Tongue (tissue), 2 donors: ENCODE measurements around the gene LDLRAP1. TPM values are rescaled to one million over a fixed set of nuclear protein-coding genes. Genes with fewer than 3 reads are reported as not detected.
A peak's percentile ranks its signal among the peaks of the same experiment; 100 is the strongest.
"Not testable (repeated sequence)": the region's sequence is repeated elsewhere in the genome, so short reads cannot be mapped to it uniquely, and the experiment has no call there.

Experiments
- DNase-seq: peaks from one replicate; pipeline ENCODE4 v3.0.0-alpha.2; 2015
- total RNA-seq: library from RNA; depleted of rRNA; stranded (reverse); fragments of >200 nt; gene quantifications from one replicate; pipeline ENCODE4 v1.2.3, GENCODE V29; 2014

The LDLRAP1 gene
- total RNA-seq, 1 donor from 2014 or later = 10.8 TPM

DNA sequence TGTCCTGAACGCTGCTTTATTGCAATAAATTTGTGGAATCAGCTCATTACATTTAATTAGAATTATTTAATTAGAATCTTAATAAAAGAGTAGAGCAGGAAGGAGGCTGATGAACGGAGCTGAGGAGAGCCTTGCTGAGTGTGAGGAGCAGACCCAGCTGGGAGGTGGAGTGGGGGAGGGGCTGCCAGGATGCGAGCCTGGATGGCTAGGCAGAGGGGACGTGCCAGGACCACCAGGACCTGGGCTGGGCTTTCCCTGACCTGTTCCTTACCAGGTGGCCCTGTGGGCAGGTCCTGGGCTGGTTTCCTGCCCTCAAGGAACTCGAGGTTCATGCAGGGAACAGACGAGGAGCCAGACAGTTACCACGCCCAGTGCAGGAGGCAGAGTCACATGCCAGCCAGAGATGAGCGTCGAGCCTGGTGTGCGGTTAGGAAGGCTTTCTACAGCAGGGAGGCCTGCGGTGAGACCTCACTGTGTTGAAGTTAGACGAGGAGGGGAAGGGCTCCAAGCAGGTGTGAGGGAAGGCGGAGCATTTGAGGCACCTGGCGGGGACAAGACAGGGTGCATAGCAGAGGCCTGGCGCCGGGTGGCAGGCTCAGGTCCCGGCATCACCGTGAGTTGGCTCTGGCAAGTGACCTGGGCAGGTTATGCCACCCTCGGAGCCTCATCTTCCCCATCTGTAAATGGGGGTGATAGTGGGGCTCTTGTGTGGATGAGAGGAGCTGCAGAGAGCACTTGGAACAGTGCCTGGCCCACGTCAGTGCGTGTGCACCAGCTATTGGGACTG lies 33.9 kb downstream of the LDLRAP1 start:
- DNase-seq = no peak

- peak; percentile 84 for DNase-seq
These were observed 36.2 kb downstream of the LDLRAP1 start for GRCh38 chr1:25579292-25580252.

GRCh38 chr1:25580927-25581326 lies 37.5 kb downstream of the LDLRAP1 start:
- no peak for DNase-seq

DNA sequence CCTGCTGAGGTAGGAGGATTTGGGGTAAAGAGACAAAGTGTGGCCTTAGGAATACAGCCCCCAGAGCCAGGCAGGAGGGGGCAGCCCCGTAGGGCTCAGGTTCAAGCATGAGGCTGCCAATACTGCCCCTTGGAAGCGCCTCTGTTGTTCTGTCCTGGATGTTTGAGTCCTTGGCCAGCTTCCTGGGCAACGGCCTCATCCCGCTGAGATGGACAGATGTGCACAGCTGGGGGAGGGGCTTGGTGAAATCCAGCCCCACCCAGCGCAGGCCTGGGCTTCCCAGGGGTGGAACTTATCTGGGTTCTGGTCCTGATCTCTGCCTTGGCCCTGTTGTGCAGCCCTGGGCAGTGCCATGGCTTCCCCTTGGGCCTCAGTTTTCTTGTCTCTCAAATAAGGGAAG lies 38.4 kb downstream of the LDLRAP1 start:
- peak; percentile 60 for DNase-seq

GRCh38 chr1:25583519-25584370 lies 40.3 kb downstream of the LDLRAP1 start:
- no peak for DNase-seq

GRCh38 chr1:25586181-25586588 lies 42.8 kb downstream of the LDLRAP1 start:
- no peak for DNase-seq

DNA sequence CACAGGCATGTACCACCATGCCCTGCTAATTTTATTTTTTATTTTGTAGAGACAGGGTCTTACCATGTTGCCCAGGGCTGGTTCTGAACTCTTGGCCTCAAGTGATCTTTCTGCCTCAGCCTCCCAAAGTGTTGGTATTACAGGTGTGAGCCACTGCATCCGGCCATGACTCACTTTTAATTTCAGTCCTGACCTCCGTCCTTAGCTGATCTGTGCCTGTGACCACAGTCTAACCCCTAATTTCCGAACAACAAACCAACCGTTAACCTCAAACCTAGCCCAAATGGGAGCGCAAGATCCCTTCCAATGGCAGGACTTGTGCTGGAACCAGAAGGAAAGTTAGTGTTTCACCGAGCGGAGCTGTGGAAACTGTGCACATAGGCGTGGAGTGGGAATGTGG lies 43.9 kb downstream of the LDLRAP1 start:
- DNase-seq = no peak

DNA sequence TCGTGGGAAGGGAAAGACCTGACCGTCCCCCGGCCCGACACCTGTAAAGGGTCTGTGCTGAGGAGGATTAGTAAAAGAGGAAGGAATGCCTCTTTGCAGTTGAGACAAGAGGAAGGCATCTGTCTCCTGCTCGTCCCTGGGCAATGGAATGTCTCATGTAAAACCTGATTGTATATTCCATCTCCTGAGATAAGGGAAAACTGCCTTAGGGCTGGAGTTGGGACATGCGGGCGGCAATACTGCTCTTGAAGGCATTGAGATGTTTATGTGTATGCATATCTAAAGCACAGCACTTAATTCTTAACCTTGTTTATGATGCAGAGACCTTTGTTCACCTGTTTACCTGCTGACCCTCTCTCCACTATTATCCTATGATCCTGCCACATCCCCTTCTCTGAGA lies 44.8 kb downstream of the LDLRAP1 start:
- not testable (repeated sequence) for DNase-seq

- not testable (repeated sequence) for DNase-seq
These were observed 45.4 kb downstream of the LDLRAP1 start for GRCh38 chr1:25588786-25589185.

DNA sequence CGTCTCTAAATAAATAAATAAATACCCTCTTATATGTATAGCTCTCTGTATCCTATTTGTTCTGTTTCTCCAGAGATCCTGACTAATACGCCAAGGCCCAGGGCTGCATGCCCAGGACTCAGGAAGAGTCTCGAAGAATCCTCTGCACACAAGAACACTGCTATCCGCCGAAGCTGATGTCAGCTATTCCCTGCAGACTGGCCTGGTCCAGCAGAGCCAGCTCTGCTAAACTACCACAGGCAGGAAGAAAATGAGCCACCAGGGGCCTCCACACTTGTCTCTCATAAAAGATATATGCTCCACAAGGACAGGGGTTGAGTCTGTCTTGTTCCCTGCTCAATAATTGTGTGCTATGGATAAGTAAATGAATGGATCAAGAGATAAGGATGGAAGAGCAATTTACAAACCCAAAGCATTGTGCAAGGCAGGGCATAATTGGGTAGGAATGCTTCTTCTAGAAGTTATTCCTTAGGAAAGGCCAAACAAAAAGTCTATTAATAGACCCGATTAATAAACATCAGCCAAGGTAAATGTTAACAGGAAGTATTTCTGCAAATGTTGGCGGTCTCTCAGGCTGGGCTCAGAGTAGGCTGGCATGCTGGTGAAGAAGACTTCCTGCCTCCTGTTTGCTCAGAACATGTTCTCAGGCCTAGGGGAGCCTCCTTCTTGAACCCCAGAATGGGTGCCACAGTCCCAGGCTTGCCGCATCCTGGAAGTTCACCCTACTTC lies 46.9 kb downstream of the LDLRAP1 start:
- no peak for DNase-seq

- no peak for DNase-seq
These were observed 50.5 kb downstream of the LDLRAP1 start for GRCh38 chr1:25593861-25594260.

GRCh38 chr1:25594971-25595370 lies 51.6 kb downstream of the LDLRAP1 start:
- no peak for DNase-seq

DNA sequence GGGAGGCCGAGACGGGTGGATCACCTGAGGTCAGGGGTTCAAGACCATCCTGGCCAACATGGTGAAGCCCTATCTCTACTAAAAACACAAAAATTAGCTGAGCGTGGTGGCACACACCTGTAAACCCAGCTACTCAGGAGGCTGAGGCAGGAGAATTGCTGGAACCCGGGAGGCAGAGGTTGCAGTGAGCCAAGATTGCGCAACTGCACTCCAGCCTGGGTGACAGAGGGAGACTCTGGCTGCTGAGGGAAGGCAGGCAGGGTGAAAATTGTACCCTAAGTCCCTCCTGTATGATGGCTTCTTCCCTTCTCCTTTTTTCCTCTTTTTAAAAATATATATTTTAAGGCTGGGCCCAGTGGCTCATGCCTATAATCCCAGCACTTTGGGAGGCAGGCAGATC lies 53.2 kb downstream of the LDLRAP1 start:
- DNase-seq = not testable (repeated sequence)

- DNase-seq = no peak
These were observed 55.5 kb downstream of the LDLRAP1 start for GRCh38 chr1:25598879-25599278.

GRCh38 chr1:25599969-25600610 lies 56.7 kb downstream of the LDLRAP1 start:
- DNase-seq = no peak

DNA sequence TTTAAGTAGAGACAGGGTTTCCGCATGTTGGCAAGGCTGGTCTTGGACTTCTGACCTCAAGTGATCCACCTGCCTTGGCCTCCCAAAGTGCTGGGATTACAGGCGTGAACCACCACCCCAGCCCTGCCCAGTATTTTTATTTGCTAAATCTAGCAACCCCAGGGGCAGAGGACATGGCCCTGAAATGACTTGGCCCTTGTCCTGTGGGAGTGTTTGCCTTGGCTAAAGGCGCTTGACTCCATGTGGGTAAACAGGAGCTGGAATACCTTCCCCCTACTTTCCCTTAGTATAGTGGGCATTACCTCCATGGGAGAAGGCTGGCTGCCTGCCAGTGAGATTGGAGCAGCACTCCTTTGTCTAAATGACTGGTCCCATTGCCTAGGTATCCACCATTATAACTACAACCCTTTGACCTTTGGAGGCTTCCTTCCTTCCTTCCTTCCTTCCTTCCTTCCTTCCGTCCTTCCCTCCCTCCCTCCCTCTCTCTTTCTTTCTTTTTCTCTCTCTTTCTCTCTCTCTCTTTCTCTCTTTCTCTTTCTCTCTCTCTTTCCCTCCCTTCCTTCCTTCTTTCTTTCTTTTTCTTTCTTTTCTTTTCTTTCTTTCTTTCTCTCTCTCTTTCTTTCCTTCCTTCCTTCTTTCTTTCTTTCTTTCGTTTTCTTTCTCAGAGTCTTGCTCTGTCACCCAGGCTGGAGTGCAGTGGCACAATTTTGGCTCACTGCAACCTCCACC lies 57.7 kb downstream of the LDLRAP1 start:
- not testable (repeated sequence) for DNase-seq

- not testable (repeated sequence) for DNase-seq
These were observed 60.6 kb downstream of the LDLRAP1 start for GRCh38 chr1:25603779-25604538.

DNA sequence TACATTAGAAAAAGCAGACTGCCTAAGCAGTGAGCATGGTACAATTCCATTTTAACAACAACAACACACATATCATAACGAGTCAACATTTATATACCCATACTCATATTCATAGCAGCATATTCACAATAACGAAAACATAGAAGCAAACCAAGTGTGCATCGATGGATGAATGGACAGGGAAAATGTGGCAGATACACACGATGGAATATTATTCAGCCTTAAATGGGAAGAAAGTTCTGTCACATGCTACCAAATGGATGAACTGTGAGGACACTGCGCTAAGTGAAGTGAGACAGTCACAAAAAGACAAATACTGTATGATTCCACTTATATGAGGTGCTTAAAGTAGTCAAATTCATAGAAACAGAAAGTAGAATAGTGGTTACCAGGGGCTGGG lies 63.7 kb downstream of the LDLRAP1 start:
- no peak for DNase-seq

DNA sequence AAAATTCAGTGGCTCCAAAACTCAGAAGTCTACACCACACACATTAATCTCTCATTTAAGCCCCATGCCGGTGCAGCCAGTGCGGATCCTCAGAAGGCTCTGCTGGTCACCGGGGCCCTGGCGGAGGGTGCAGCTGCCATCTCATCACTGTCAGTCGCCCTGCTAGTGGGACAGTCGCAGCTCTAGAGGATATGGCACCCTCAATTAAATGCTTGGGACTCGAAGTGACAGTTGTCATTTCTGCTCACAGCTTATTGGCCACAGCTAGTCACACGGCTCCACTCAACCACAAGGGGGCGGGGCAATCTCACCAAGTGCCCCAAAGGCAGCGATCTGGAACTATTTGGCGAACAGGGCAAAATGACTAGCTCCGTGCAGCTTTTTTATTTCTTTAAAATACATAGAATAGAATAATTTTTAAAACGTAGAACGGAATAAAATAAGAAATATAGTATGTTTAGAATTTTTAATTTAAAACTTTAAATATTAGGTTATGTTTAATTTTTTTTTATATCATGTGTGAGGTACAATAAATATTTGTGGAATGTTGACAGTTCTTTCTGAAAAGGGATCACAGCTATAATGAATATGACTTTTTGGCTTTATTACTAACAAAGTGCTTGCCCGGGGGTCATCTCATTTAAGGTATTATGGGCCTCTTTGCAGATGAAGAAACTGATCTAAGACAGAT lies 65.2 kb downstream of the LDLRAP1 start:
- DNase-seq = peak; percentile 91
